ENCODE measurements around the gene SNAPC4.

DNA sequence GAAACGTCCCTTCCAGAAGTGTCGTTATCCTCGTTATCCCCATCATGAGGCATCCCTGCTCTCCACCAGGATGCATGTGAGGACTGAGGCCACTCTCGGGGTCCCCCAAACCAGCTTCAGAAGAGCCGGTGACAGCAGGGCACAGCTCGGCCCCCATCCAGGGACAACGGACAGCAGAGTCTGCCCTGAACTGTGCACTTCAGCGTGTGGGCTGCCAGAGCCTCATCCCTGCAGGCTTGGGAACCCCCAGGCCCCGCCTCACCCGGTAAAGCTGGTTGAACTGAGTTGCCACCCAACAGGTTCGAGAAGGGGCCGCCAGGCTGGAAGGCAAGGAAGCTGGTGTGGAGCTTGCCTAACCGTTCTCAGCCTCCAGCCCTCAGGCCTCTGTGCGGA, 25.8 kb downstream of the SNAPC4 start:
- TF ChIP-seq POLR2A (IDR thresholded peaks at IDR 0.05): no peak
- TF ChIP-seq, protein P1, sequence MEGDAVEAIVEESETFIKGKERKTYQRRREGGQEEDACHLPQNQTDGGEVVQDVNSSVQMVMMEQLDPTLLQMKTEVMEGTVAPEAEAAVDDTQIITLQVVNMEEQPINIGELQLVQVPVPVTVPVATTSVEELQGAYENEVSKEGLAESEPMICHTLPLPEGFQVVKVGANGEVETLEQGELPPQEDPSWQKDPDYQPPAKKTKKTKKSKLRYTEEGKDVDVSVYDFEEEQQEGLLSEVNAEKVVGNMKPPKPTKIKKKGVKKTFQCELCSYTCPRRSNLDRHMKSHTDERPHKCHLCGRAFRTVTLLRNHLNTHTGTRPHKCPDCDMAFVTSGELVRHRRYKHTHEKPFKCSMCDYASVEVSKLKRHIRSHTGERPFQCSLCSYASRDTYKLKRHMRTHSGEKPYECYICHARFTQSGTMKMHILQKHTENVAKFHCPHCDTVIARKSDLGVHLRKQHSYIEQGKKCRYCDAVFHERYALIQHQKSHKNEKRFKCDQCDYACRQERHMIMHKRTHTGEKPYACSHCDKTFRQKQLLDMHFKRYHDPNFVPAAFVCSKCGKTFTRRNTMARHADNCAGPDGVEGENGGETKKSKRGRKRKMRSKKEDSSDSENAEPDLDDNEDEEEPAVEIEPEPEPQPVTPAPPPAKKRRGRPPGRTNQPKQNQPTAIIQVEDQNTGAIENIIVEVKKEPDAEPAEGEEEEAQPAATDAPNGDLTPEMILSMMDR (IDR thresholded peaks at IDR 0.05): no peak
